Subcutaneous abdominal adipose tissue (tissue), 5 donors: ENCODE data around the gene CCDC60.

Experiments
- H3K27ac ChIP-seq: one replicate; pipeline ENCODE4 v1.7.0; 2013; ENCODE audit warnings: low read depth, mild to moderate bottlenecking, inconsistent platforms, low read length, moderate library complexity
- H3K27me3 ChIP-seq, 5 donors: one replicate each; pipeline ENCODE4 v1.7.0; 2013; ENCODE audit warnings: low read length in 5 of 5, inconsistent platforms in 1 of 5; ENCODE audit not compliant: control insufficient read depth in 5 of 5, insufficient read depth in 4 of 5
- H3K36me3 ChIP-seq, 5 donors: one replicate each; pipeline ENCODE4 v1.7.0; 2013; ENCODE audit warnings: low read length in 5 of 5; ENCODE audit not compliant: control insufficient read depth in 5 of 5, insufficient read depth in 5 of 5
- H3K4me1 ChIP-seq, 5 donors: one replicate each; pipeline ENCODE4 v1.7.0; 2013; ENCODE audit warnings: low read length in 5 of 5, mild to moderate bottlenecking in 3 of 5, moderate library complexity in 1 of 5; ENCODE audit not compliant: control insufficient read depth in 5 of 5, insufficient read depth in 5 of 5
- H3K4me3 ChIP-seq, 5 donors: one replicate each; pipeline ENCODE4 v1.7.0; 2013; ENCODE audit warnings: low read length in 5 of 5, low read depth in 1 of 5
- H3K9ac ChIP-seq, 5 donors: one replicate each; pipeline ENCODE4 v1.7.0; 2013; ENCODE audit warnings: low read length in 5 of 5, mild to moderate bottlenecking in 4 of 5, moderate library complexity in 3 of 5
- H3K9me3 ChIP-seq, 5 donors: one replicate each; pipeline ENCODE4 v1.7.0; 2013; ENCODE audit warnings: low read length in 5 of 5; ENCODE audit not compliant: control insufficient read depth in 5 of 5
- donor health status: healthy.
- donor health status: healthy.
- donor health status: healthy.
- donor health status: healthy.
- donor health status: healthy.

The CCDC60 gene

DNA sequence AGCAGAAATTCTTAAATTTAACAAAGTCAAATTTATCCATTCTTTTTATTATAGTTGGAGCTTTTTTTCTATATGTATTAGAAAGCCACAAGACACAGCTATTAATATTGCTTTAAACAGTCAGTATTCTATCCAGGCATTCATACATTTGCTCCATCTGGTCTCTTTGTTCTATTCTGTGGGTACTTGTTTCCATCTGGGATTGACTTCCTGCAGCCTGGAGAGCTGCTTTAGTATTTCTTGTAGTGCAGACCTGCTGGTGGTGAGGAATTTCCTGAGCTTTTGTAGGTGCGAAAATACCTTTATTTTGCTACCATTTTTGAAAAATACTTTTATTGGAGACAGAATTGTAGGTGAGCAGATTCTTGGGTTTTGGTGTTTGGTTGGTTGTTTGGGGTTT lies 29.0 kb downstream of the CCDC60 start:
- Histone ChIP-seq H3K27me3 (no peaks in the 10 kb centered on the region), H3K4me1 (no peaks in the 10 kb centered on the region), H3K4me3 (no peak overlapping the region), H3K9ac (no peak overlapping the region), H3K27ac (no peak overlapping the region), H3K36me3 (no peaks in the 10 kb centered on the region), H3K9me3 (no peaks in the 10 kb centered on the region)

DNA sequence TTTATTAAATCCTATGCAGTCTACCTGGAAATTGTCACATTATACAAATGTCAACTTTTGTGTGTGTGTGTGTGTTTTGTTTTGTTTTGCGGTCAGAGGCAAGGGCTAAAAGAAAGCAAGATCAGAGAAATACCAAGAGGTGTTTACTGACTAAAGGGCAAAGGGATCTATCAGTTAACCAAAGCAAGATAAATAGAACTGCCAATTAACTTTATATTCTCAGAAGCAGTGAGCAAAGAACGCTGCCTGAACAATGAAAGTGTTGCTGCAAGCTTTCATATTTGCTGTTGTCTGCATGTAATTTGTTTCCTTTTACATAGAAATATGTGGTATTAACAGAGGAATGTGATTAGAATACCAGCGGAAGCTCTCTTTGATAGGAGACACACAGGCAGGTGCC lies 30.9 kb downstream of the CCDC60 start:
- H3K27me3 ChIP-seq, result peaks cover 0 to 2% (median 0%) of the 10 kb centered on the region in 5 donors
- no peak overlapping the region for H3K9ac ChIP-seq
- H3K27ac ChIP-seq, result no peak overlapping the region
- H3K9me3 ChIP-seq, result no peaks in the 10 kb centered on the region
- no peak overlapping the region for H3K4me3 ChIP-seq
- H3K4me1 ChIP-seq, result no peaks in the 10 kb centered on the region
- no peaks in the 10 kb centered on the region for H3K36me3 ChIP-seq

DNA sequence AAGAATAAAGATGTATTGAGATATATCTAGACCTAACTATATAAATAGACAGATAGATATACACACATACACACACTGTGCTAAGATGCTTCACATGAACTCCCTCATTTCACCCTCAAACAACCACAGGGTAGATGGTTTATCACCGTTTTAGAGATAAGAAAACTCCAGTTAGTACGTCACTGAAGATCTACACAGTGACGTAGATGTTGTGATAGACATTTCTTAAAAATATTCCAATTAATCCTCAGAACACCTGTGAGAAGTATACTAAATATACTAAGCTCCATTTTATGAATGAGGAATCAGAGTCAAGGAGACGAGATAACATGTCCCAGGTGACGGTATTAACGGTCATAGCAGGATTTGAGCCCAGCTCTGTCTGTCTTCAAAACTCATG lies 31.5 kb downstream of the CCDC60 start:
- H3K4me3 ChIP-seq, result no peak overlapping the region
- no peak overlapping the region for H3K9ac ChIP-seq
- no peak overlapping the region for H3K27ac ChIP-seq
- H3K27me3 ChIP-seq, result peaks cover 0 to 2% (median 0%) of the 10 kb centered on the region in 5 donors
- no peaks in the 10 kb centered on the region for H3K4me1 ChIP-seq
- H3K36me3 ChIP-seq, result no peaks in the 10 kb centered on the region
- no peaks in the 10 kb centered on the region for H3K9me3 ChIP-seq

DNA sequence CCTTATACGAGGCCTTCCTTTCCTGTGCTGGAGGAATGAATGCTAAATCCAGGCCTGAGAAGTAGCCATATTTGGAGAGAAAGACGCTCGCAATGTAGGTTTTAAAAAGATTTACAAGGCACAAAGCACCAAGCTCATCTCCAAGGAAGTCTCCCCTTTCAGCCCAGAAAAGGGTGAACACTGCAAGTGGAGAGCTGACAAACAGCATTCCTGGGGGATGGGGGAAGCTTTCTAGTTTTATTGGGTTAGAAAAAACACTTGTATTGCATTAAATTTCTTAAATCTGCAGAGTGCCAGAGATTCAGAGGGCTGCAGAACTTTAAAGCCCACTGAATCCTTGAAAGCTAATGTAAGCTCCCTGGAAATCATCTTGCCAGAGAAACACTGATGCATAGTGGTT lies 34.6 kb downstream of the CCDC60 start:
- no peak overlapping the region for H3K9ac ChIP-seq
- H3K36me3 ChIP-seq, result no peaks in the 10 kb centered on the region
- H3K4me3 ChIP-seq, result no peak overlapping the region
- H3K4me1 ChIP-seq, result no peaks in the 10 kb centered on the region
- peaks cover 0 to 2% (median 0%) of the 10 kb centered on the region in 5 donors for H3K27me3 ChIP-seq
- no peaks in the 10 kb centered on the region for H3K9me3 ChIP-seq
- no peak overlapping the region for H3K27ac ChIP-seq

DNA sequence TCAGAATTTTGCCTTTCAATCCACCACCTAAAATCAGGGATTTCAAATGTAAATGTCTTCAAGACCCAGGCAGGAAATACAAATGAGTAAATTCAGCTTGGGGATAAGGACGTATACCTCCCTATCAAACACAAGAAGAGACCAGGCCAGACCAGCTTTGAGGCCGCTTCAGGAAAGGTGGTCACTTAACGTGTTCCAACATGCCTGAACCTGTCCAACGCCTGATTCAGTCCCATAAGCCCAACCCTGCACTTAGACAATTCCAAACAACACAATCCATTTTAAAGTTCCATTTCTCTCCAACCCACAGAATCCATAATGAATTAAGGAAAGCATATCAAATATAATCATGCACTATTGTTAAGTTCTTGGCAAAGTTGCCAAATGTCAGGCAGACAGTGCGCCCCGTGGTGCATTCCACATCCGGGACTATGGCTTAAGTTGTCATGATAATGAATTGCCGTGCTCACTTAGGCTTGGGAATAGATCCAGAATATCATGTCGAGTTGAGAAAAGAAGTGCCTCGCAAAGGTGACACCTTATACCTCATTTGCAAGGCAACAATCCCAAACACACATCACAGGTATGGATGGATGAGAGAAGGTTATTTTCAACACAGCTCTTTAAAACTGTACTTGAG lies 35.5 kb downstream of the CCDC60 start:
- Histone ChIP-seq H3K9ac (no peak overlapping the region), H3K9me3 (no peaks in the 10 kb centered on the region), H3K36me3 (no peaks in the 10 kb centered on the region), H3K27ac (no peak overlapping the region), H3K4me3 (no peak overlapping the region), H3K27me3 (peaks cover 0 to 2% (median 0%) of the 10 kb centered on the region in 5 donors), H3K4me1 (no peaks in the 10 kb centered on the region)

DNA sequence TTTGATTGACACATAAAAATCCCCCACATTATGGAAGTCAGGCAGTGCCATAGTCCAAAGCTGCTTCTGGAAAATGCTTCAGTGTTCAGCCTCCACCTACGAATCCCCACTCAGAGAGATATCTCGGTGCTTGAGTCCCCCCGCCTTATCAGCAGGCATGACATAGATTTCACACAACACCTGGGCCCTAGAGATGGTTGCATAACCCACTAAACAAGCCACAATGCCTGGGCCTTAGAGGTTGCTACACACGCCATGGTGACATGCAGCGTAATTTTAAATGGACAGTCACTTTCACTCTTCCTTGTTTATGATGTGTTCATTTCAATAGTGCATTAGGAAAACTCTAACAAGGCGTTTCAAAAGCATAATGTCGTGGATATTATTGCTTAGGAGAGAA lies 38.0 kb downstream of the CCDC60 start:
- H3K27ac ChIP-seq, result no peak overlapping the region
- no peak overlapping the region for H3K9ac ChIP-seq
- H3K4me1 ChIP-seq, result peaks cover 0 to 8% (median 4%) of the 10 kb centered on the region in 5 donors
- peaks cover 0 to 2% (median 0%) of the 10 kb centered on the region in 5 donors for H3K27me3 ChIP-seq
- H3K9me3 ChIP-seq, result no peaks in the 10 kb centered on the region
- no peak overlapping the region for H3K4me3 ChIP-seq
- no peaks in the 10 kb centered on the region for H3K36me3 ChIP-seq

DNA sequence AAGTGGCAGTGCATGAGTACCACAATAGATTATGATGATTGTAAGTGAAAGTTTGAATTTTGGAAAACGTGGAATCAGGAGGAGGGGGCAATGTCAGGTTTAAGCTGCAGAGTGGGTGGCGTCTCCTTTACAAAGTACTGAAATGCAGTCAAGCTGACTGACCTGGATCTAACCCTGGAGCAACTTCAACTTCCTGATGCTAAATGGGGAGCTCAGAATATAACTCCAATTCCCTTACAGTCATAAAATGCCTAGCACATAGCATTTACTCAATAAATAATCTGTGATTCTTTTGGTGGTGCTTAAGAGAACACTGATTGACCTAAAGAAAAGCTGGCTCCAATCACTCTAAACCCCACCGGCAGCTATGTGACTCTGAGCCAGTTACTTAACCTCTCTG lies 38.5 kb downstream of the CCDC60 start:
- Histone ChIP-seq H3K27ac (no peak overlapping the region), H3K9me3 (no peaks in the 10 kb centered on the region), H3K36me3 (no peaks in the 10 kb centered on the region), H3K27me3 (peaks cover 0 to 2% (median 0%) of the 10 kb centered on the region in 5 donors), H3K9ac (no peak overlapping the region), H3K4me3 (no peak overlapping the region), H3K4me1 (peaks cover 0 to 8% (median 4%) of the 10 kb centered on the region in 5 donors)

DNA sequence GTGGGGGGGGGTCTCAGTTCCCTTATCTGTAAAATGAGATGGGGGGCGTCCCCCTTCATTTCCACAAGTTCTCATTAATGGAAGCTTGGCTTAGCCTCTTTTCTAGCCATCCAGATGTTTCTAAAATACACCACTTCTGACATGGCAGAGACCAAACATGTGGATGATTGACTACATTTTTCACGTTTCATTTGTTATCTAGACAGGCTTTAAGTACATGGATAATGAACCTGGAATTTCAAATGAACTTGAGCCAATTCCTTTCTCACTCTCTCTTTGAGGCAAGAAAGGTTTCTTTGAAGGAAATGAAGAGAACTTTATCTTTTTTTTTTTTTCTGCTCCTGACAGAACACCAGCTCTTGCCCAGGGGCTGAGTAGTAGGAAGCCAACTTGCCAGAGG lies 39.1 kb downstream of the CCDC60 start:
- peaks cover 0 to 8% (median 4%) of the 10 kb centered on the region in 5 donors for H3K4me1 ChIP-seq

DNA sequence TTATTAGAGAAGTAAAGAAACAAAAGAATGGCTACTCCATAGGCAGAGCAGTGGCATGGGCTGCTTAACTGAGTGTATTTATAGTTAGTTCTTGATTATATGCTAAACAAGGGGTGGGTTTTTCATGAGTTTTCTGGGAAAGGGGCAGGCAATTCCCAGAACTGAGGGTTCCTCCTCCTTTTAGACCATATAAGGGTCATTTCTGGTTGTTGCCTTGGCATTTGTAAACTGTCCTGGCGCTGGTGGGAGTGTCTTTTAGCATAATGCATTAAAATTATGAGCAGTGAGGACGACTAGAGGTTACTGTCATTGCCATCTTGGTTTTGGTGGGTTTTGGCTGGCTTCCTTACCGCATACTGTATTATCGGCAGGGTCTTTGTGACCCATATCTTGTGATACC lies 40.1 kb downstream of the CCDC60 start:
- H3K27me3 ChIP-seq, result no peaks in the 10 kb centered on the region
- no peaks in the 10 kb centered on the region for H3K36me3 ChIP-seq
- no peaks in the 10 kb centered on the region for H3K9me3 ChIP-seq
- H3K9ac ChIP-seq, result no peak overlapping the region
- H3K4me1 ChIP-seq, result peaks cover 0 to 8% (median 4%) of the 10 kb centered on the region in 5 donors
- H3K4me3 ChIP-seq, result no peak overlapping the region
- no peak overlapping the region for H3K27ac ChIP-seq

More for the DNA sequence above, 39.1 kb downstream of the CCDC60 start:
- H3K27ac ChIP-seq, result no peak overlapping the region
- H3K9ac ChIP-seq, result no peak overlapping the region
- H3K9me3 ChIP-seq, result no peaks in the 10 kb centered on the region
- H3K4me3 ChIP-seq, result no peak overlapping the region
- no peaks in the 10 kb centered on the region for H3K36me3 ChIP-seq
- peaks cover 0 to 2% (median 0%) of the 10 kb centered on the region in 5 donors for H3K27me3 ChIP-seq

DNA sequence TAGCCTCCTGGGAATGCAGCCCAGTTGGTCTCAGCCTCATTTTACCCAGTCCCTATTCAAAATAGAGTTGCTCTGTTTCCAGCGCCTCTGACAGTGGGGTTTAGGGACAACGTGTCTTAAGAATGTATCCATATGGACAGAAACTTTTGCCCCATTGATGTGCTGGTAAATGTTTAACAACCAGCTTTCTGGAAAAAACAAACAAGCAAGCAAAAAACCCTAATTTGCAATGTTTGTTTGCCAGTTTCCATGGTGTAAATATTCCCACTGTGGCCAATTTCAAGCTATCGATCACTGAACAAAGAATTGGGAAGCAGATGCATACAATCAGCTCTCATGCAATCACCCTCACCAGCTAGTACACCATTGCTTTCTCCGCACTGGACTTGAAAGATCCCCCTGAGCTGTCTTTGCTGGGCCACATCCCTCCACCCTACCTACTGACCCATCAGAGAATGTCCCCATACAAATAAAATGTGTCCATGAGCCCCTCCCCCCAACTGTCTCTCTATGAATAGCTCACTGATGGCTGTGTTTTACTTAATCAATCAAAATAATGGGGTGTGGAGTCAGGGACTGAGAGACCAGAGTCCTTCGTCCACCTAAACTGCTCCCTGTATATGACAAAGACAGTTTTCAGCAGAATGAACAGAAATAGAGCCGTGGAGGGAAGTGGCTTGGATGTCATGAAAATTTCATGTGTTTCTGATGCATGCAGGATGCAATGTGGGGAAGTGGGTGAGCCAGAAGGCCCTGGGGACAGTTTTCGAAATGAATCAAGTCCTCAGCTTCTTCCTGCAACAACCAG lies 40.8 kb downstream of the CCDC60 start:
- Histone ChIP-seq H3K36me3 (no peaks in the 10 kb centered on the region), H3K4me3 (no peak overlapping the region), H3K27me3 (no peaks in the 10 kb centered on the region), H3K27ac (no peak overlapping the region), H3K9ac (no peak overlapping the region), H3K4me1 (peaks cover 0 to 8% (median 4%) of the 10 kb centered on the region in 5 donors), H3K9me3 (peaks cover 0 to 3% (median 0%) of the 10 kb centered on the region in 5 donors)
